HL-60/S4 treated with retinoic acid at 250 ng/mL for 4 days and 3 days (cell line): ENCODE data around the gene CD274.

Experiments used
- in situ Hi-C: fragments of 300-500 bp; cut with MboI; formaldehyde crosslinking; loops from 2 replicates; pipeline ENCODE4 v1.7.0; 2022; ENCODE audit warnings: low sequenced_read_pairs

CD274 gene

DNA sequence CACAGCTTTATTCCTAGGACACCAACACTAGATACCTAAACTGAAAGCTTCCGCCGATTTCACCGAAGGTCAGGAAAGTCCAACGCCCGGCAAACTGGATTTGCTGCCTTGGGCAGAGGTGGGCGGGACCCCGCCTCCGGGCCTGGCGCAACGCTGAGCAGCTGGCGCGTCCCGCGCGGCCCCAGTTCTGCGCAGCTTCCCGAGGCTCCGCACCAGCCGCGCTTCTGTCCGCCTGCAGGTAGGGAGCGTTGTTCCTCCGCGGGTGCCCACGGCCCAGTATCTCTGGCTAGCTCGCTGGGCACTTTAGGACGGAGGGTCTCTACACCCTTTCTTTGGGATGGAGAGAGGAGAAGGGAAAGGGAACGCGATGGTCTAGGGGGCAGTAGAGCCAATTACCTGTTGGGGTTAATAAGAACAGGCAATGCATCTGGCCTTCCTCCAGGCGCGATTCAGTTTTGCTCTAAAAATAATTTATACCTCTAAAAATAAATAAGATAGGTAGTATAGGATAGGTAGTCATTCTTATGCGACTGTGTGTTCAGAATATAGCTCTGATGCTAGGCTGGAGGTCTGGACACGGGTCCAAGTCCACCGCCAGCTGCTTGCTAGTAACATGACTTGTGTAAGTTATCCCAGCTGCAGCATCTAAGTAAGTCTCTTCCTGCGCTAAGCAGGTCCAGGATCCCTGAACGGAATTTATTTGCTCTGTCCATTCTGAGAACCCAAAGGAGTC, at the start of gene CD274:
Gene CD274 (plus strand): TSS at position 184 of the 733 bp plus-strand sequence. CDS start 5,572 bp downstream, outside the sequence.
- in situ Hi-C loops: no loop called here

DNA sequence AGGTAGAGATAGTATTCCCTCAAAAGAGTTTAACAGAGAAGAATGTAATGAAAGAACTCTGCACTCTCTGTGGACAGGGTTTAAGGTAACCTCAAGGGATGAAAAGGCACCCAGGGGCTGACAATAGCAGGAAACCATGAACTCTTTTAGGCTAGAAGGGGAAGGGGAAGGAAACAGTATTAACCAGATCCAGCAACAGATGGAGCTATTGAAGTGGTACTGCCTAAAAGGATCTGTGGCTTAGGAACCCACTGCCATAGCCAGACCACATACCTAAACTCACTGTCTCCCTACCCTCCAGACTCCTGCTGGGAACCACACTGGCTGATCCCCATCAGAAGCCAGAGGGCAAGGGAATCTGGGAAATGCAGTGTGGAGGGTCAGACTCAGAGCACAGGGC, 48.1 kb upstream of the CD274 start:
- in situ Hi-C loops: no loop called here

DNA sequence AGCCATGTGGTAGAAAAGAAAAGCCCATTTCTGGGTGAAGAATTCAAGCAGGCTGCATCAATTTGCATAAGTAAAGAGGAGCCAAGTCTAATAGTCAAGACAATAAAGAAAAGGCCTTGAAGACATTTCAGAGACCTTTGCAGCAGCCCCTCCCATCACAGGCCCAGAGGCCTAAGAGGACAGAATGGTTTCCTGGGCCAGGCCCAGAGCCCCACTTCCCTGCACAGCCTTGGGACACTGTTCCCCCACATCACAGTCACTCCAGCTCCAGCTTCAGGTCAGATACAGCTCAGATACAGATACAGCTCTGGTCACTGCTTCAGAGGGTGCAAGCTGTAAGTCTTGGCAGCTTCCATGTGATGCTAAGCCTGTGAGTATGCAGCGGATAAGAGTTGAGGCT, 41.7 kb upstream of the CD274 start:
- in situ Hi-C loops: no loop called here

DNA sequence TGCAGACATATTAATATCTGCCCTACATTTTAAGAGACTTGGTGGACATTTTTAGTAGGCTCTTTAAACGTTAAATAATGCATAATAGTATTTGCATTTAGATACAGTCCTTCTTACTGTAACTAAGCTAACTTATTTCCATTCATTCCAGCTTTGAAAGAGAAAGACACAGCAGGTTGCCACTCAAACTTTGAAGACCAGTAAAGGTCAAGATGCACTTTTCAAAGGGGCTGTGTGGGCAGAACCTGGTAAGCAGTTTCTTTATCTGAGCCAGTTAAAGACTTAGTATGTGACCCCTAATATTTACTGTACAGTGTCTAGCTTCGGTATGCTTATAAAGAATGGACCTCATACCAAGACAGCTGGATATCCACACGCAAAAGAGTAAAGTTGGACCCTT, 33.4 kb upstream of the CD274 start:
- in situ Hi-C loops: no loop called here

DNA sequence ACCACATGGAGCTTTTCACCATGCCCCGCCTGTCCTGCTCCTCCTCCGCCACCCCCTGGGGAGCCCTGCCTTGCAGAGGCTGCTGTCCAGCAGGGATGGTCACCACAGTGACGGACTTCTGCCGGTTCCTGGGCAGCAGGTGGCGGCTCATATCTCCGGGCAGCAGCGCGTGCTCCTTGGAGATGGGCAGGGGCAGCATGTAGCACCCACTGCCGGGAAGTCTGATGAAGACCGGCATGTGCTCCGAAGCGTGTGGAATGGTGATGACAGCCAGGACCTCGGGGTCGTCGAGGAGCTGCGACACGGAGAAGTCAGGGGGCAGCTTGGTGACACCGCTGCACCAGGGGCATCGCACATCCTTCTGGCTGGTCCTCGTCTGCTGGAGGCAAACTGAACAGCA, 31.9 kb upstream of the CD274 start:
- in situ Hi-C loops: no loop called here

DNA sequence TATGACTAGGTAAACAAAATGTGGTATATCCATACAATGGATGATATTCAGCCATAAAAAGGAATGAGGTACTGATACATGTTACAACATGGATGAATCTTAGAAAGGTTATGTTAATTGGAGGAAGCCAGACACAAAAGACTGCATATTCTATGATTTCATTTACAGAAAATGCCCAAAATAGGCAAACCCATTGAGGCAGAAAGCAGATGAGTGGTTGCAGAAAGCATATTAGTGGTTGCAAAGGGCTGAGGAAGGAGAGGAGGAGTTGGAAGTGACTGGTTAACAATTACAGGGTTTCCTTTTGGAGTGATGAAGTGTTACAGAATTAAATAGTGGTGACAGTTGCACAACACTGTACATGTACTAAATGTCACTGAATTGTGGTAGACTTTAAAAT, 30.4 kb upstream of the CD274 start:
- in situ Hi-C loops: no loop called here

DNA sequence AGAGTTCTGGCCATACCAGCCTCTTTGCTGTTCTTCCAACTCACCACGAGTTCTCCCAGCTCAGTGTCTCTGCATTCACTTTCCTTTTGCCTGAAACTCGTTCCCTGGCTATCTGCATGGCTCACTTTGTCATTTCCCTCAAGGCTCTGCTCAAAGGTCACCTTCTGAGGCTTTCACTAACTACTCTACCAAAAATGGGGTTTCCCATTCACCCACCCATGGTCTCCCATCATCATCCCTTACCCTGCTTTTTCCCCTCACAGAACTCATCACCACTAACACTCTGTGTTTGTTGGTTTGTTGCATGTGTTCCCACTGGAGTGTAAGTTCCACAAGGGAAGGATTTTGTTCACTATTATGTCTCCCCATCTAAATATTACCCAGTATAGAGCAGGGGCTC, 29.2 kb upstream of the CD274 start:
- in situ Hi-C loops: no loop called here

DNA sequence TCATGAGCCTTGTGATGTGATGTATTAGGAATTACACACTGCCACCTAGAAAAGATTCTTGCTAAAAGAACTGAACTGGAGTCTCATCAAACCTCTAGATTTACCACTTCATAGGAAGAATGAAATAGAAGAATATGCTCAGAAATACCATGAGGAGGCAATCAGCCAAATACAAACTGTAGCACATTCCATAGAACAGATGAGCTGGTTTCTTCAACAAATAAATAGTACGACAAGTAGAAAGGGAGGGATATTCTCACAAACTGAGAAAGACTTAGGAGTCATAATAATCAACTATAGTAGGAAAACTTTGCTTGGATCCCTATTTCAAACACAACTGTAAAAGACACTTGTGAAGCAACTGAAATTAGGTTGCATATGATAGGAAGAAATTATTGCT, 28.1 kb upstream of the CD274 start:
- in situ Hi-C loops: no loop called here

DNA sequence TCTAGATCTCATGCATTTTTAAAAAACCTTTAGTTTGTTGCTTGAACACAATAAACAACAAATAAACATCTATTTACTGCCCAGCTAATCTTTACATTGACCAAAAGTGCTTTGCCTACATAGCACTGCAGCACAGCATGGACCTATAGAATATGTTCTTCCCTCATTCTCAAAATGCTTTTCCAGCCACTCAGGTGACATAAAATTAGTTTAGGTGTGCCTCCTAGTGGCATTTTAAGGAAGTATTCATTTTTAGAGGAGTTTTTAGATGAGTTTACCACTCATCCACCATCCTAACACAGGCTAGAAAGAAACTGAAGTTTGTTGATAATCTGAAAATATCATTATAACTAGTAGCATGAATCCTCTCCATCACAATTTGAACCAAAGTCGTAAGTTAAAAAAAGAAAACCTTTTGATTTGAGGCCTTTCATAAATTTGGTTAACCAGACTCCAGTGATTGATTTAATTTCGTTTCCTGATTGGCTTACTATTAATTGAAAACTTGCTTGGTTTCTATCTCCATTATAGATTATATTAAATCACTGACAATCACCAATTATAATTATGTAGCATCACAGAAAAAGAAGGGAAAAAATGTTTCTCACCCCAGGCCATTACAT, 25.2 kb upstream of the CD274 start:
- in situ Hi-C loops: loop anchor here (25.0 kb wide), 1 partner anchor 663 kb away; no protein-coding TSS in a partner anchor

DNA sequence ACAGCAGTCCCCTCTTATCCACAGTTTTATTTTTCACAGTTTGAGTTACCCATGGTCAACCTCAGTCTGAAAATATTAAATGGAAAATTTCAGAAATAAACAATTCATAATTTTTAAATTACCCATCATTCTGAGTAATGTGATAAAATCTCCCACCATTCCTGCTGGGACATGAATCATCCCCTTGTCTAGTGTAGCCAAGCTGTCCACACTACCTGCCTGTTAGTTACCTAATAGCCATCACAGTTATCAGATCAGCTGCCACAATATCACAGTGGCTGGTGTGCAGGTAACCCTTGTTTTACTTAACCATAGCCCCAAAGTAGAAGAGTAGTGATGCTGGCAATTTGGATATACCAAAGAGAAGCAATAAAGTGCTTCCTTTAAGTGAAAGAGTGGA, 23.3 kb upstream of the CD274 start:
- in situ Hi-C loops: loop anchor here (25.0 kb wide), 1 partner anchor 665 kb away; no protein-coding TSS in a partner anchor

DNA sequence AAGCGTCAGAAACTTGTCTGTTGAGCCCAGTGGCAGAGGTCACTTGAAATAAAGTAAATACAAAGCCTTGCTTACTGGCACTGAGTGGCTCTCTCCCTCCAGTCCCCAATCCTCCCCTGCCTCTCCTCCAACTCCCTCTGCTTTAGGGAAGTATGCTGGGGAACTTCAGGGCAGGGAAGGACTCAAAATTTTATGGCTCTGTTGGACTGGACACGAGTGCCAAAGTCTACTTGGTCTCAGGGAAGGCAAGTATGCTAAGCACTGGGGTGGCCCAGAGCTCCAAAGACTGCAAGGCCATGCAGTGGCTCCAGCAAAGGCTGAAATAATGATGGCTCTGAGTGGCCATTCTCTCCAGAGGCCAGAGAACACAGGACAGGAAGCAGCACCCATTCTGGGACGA, 22.2 kb upstream of the CD274 start:
- in situ Hi-C loops: loop anchor here (25.0 kb wide), 1 partner anchor 666 kb away; no protein-coding TSS in a partner anchor

DNA sequence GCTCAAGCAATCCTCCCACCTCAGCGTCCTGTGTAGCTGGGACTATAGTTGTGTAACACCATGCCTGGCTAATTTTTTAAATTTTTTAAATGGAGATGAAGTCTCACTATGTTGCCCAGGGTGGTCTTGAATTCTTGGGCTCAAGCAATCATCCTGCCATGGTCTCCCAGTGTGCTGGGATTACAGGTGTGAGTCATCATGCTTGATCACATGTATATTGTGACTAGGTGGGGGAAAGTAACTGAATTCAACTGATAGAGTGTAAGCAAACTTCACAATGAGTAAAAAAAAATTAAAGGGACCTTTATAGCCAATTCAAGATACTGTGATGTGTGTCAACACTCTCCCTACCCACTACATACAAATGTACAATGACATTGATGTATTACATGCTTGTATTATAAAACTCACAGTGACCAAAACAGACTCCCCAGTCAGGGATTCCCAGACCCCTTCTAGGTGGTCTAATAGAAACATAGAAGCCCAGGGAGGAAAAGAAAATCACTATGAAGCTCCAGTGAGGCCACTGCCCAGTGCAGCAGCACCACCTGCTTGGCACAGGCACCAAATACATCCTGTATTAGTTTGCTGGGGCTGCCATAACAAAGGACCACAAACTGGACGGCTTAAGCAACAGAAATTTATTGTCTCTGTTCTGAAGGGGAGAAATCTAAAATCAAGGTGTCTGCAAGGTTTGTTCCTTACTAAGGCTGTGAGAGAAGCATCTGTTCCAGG, 21.4 kb upstream of the CD274 start:
- in situ Hi-C loops: loop anchor here (25.0 kb wide), 1 partner anchor 667 kb away; no protein-coding TSS in a partner anchor

DNA sequence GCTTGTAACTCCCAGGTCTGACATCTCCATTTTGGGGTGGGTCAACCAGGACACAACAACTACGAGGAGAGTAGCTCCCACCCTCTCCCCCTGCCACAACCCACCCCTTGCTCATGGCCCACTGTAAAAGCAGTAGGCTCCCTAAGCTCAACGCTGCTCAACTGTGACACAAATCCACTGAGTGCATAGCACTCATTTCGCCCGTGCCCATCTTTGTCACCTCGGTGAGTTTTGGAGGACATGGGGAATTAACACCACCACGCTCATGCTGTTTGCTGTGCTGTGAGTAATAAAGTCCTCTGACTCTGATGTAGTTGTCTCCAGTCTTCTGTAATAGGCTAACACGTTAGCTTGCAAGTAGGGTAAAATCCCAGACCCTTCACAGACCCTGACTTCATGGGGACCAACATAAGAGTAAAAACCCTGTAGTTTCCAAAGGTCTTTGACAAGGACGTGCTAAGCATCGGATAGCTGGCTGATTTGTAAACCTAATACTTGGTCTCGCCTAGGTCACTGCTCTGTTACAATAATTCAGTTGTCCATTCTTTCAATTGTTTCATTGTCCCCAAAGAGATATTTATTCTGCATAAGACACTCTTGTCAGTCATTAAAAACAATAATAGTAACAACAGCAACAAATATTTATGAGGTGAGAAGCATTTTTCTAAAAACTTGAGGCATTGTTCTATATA, 20.3 kb upstream of the CD274 start:
- in situ Hi-C loops: loop anchor here (25.0 kb wide), 1 partner anchor 668 kb away; no protein-coding TSS in a partner anchor

DNA sequence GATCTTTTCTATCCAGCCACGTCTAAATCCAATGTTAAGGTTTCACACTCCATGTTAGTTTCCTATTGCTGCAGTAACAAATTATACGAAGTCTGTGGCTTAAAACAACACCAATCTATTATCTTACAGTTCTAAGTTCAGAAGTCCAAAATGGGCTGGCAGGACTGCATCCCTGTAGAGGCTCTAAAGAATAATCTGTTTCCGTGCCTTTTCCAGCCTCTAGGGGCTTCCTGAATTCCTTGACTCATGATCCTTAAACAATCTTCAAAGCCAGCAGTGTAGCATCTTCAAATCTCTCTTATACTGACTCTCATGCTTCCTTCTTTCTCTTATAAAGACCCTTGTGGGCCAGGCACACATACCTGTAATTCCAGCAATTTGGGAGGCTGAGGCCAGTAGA, 19.4 kb upstream of the CD274 start:
- in situ Hi-C loops: loop anchor here (25.0 kb wide), 1 partner anchor 669 kb away; no protein-coding TSS in a partner anchor

DNA sequence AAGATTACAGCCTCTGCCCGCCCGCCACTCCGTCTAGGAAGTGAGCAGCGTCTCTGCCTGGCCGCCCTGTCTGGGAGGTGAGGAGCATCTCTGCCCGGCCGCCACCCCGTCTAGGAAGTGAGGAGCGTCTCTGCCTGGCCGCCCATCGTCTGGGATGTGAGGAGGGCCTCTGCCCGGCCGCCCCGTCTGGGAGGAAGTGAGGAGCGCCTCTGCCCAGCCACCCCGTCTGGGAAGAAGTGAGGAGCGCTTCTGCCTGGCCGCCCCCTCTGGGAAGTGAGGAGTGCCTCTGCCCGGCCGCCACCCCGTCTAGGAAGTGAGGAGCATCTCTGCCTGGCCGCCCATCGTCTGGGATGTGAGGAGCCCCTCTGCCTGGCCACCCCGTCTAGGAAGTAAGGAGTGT, 17.5 kb upstream of the CD274 start:
- in situ Hi-C loops: loop anchor here (25.0 kb wide), 1 partner anchor 671 kb away; no protein-coding TSS in a partner anchor

DNA sequence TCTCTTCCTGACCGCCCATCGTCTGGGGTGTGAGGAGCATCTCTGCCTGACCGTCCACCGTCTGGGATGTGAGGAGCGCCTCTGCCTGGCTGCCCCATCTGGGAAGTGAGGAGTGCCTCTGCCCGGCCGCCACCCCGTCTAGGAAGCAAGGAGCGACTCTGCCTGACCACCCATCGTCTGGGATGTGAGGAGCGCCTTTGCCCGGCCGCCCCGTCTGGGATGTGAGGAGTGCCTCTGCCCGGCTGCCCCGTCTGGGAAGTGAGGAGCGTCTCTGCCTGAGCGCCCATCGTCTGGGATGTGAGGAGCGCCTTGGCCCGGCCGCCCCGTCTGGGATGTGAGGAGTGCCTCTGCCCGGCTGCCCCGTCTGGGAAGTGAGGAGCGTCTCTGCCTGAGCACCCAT, 17.0 kb upstream of the CD274 start:
- in situ Hi-C loops: loop anchor here (25.0 kb wide), 1 partner anchor 671 kb away; no protein-coding TSS in a partner anchor

DNA sequence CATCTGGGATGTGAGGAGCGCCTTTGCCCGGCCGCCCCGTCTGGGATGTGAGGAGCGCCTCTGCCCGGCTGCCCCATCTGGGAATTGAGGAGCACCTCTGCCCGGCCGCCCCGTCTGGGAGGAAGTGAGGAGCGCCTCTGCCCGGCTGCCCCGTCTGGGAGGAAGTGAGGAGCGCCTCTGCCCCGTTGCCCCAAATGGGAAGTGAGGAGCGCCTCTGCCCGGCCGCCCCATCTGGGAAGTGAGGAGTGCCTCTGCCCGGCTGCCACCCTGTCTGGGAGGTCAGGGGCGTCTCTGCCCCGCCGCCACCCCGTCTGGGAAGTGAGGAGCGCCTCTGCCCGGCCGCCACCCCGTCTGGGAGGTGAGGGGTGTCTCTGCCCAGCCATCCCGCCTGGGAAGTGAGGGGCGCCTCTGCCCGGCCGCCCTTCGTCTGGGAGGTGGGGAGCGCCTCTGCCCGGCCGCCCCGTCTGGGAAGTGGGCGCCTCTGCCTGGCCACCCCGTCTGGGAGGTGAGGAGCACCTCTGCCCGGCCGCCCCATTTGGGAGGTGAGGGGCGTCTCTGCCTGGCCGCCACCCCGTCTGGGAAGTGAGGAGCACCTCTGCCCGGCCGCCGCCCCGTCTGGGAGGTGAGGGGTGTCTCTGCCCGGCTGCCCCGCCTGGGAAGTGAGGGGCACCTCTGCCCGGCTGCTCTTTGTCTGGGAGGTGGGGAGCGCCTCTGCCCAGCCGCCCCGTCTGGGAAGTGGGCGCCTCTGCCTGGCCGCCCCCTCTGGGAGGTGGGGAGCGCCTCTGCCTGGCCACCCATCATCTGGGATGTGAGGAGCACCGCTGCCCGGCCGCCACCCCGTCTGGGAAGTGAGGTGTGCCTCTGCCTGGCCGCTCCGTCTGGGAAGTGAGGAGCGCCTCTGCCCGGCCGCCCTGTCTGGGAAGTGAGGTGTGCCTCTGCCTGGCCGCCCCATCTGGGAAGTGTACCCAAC, 16.2 kb upstream of the CD274 start:
- in situ Hi-C loops: loop anchor here (25.0 kb wide), 1 partner anchor 672 kb away; no protein-coding TSS in a partner anchor

DNA sequence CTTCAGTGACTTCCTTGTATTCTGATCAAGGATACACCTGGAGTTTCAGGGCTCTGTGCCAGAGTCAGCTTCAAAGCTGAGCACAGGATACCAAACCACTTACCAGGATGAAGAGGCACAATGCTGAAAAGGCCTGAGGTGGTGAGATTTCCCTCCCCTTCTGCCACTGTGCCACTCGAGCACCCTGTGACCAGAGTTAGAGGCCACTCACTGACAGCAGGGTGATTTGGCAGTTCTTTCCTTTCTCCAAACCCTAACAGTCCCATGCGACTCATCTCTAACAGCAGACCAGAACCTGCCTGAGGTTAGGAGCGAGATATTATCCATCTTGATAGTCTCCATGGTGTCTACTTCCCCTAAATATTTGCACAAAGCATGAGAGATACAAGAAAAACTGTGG, 14.4 kb upstream of the CD274 start:
- in situ Hi-C loops: loop anchor here (25.0 kb wide), 1 partner anchor 674 kb away; no protein-coding TSS in a partner anchor

DNA sequence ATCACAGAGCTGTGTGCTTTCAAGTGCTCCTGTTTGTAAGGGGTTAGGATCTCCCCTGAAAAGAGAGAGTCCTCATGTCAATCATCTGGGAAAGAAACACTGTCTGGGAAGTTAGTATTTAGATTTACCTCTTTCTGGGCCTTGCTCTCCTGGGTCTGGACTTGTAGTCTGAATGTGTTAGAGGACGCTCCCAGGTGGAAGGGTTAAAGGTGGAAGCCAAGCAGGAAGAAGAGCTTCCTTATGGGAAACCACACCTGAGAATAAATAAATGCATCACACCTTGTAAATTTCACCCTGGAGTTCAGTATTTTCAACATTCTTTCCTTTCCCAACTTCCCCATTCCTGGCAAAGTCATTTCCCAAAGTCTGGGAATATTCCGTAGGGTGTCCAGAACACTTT, 13.9 kb upstream of the CD274 start:
- in situ Hi-C loops: loop anchor here (25.0 kb wide), 1 partner anchor 674 kb away; no protein-coding TSS in a partner anchor
